Activated CD4-positive, alpha-beta T cell treated with anti-CD3 and anti-CD28 coated beads for 24 hours (primary cell): ENCODE data around the gene FIGNL1.
"Not testable (repeated sequence)": the region's sequence is repeated elsewhere in the genome, so short reads cannot be mapped to it uniquely, and the experiment has no call there.

Experiments
- DNase-seq, 2 donors: peaks; one replicate each; pipeline ENCODE4 v3.0.0-alpha.2; 2020; ENCODE audit warnings: low read depth in 2 of 2

Gene FIGNL1

GRCh38 chr7:50472427-50472826 is 22.3 kb upstream of the FIGNL1 start:
- no peak for DNase-seq

- no peak for DNase-seq
Measured at GRCh38 chr7:50471970-50472369, 21.8 kb upstream of the FIGNL1 start.

- DNase-seq, result no peak
Measured at GRCh38 chr7:50470250-50471163, 20.4 kb upstream of the FIGNL1 start.

- DNase-seq, result no peak
Measured at GRCh38 chr7:50469181-50469580, 19.0 kb upstream of the FIGNL1 start.

GRCh38 chr7:50467817-50468610 is 17.9 kb upstream of the FIGNL1 start:
- peak; percentile 73 to 83 for DNase-seq

GRCh38 chr7:50466815-50467585 is 16.9 kb upstream of the FIGNL1 start:
- no peak for DNase-seq

- DNase-seq, result no peak
Measured at GRCh38 chr7:50463035-50463434, 12.9 kb upstream of the FIGNL1 start.

- no peak for DNase-seq
Measured at GRCh38 chr7:50462361-50462760, 12.2 kb upstream of the FIGNL1 start.

GRCh38 chr7:50461695-50462094 is 11.5 kb upstream of the FIGNL1 start:
- DNase-seq, result no peak

GRCh38 chr7:50459183-50459582 is 9.0 kb upstream of the FIGNL1 start:
- DNase-seq, result not testable (repeated sequence)

- not testable (repeated sequence) for DNase-seq
Measured at GRCh38 chr7:50458651-50459050, 8.5 kb upstream of the FIGNL1 start.

- DNase-seq, result no peak
Measured at GRCh38 chr7:50456371-50457123, 6.4 kb upstream of the FIGNL1 start.

- DNase-seq, result no peak
Measured at GRCh38 chr7:50455658-50456057, 5.5 kb upstream of the FIGNL1 start.

- no peak for DNase-seq
Measured at GRCh38 chr7:50454968-50455367, 4.8 kb upstream of the FIGNL1 start.

- DNase-seq, result no peak
Measured at GRCh38 chr7:50450590-50451032, 461 bp upstream of the FIGNL1 start.

GRCh38 chr7:50449501-50449880 is 659 bp downstream of the FIGNL1 start:
- DNase-seq, result no peak

GRCh38 chr7:50448823-50449222 is 1.3 kb downstream of the FIGNL1 start:
- no peak for DNase-seq

GRCh38 chr7:50446542-50446960 is 3.6 kb downstream of the FIGNL1 start:
- no peak for DNase-seq

- DNase-seq, result no peak
Measured at GRCh38 chr7:50436133-50436806, 13.9 kb downstream of the FIGNL1 start.

- DNase-seq, result no peak
Measured at GRCh38 chr7:50431722-50432305, 18.3 kb downstream of the FIGNL1 start.
